ENCODE data around the gene CSNK1A1L.

Gene CSNK1A1L

DNA sequence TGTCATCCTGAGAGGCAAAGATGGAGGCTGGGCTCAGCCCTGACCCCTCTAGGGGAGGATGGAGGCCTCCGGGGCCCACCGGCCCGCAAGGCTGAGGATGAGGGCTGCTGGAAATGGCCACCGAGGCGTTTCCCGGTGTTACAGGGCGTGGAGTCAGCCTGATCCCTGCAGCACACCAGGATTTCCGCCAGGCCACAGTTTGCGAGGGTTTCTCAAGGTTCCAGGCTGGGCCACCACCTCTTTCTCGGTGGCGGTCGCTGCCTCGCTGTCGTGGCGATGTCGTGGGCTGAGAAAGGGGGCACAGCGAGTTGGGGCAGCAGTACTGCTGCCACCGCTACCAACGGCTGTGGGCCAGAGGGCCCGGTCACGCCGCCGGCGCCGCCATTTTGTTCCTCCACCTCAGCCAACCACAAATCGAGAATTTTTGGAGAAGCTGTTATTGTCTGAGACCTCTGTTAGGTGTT lies at the start of gene CSNK1A1L:
TSS of gene CSNK1A1L (minus strand) at position 414 of the 464 bp plus-strand sequence. CDS start at position 6, 408 bp downstream.
- no peak for DNase-seq

- no peak for DNase-seq
Measured at GRCh38 chr13:37149380-37149779, 43.9 kb upstream of the CSNK1A1L start.

GRCh38 chr13:37148501-37148900 lies 43.0 kb upstream of the CSNK1A1L start:
- no peak for DNase-seq

DNA sequence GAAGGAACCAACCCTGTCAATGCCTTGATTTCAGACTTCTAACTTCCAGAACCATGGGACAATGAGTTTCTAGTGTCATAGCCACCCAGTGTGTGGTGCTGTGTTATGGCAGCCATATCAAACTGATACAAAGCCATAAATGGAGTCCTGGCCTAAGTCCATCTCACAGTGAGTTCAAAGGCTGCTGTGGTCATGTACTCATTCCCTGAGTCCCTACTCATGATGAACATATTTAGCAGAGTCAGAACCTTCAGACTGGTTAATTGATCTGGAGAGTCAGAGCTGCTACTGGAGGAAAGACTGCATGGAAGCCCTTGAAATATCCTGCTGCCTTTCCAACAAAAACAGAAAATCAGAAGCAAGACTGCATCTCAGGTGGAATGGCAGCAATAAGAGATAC lies 39.2 kb upstream of the CSNK1A1L start:
- DNase-seq: no peak

DNA sequence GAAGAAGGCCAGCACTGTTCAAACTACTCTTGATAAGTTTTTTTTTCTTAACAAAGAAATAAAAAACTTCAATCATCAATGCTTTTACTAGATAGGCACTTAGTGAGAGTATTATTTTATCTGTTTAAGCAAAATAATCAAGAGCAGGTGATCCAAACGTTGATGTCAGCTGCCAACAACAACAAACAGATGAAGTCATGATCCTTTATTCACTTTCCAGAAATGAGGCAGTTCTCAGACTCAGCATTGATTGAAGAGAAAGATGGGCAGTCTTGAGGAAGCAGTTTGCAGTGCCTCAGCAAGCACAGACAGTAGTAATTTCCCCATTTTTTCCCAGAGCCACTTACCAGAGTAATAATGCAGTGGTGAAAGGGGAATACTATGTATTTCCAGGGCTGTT lies 38.4 kb upstream of the CSNK1A1L start:
- DNase-seq: no peak

- DNase-seq: no peak
Measured at GRCh38 chr13:37142877-37143276, 37.4 kb upstream of the CSNK1A1L start.

GRCh38 chr13:37141011-37141410 lies 35.5 kb upstream of the CSNK1A1L start:
- no peak for DNase-seq

DNA sequence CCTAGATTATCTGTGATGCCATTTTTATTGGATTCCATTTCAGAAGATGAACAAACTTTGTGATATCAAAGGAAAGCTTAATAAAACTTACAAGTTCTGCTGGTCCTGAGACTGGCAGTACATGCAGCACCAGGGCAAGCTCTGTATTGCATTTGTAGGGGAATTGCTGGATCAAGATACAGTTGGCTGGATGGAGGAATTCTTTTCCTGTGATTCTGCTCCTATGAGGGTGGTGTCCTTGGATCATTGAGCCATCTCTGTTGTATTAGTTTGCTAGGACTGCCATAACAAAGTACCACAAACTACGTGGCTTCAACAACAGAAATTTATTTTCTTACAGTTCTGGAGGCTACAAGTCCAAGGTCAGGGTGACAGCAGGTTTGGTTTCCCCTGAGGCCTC lies 33.9 kb upstream of the CSNK1A1L start:
- no peak for DNase-seq

- no peak for DNase-seq
Measured at GRCh38 chr13:37138926-37139325, 33.5 kb upstream of the CSNK1A1L start.

- DNase-seq: no peak
Measured at GRCh38 chr13:37138169-37138568, 32.7 kb upstream of the CSNK1A1L start.

DNA sequence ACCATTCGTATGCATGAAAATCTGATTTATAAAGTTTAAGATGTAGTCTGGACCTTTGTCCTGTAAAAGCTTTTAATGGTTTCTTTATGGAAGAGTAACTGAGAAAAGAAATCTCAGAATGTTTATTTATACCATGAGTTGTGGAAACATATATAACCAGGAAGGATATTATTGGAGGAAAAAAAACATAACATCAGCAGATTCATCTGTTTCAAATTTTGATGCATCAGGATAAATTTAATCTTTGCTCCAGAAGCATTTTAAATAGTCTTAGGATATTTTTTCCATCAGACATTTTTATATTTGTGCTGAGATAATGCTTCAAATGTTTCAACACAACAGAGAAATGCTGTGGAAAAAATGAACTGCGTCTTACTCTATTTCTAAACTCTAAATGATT lies 31.2 kb upstream of the CSNK1A1L start:
- no peak for DNase-seq

DNA sequence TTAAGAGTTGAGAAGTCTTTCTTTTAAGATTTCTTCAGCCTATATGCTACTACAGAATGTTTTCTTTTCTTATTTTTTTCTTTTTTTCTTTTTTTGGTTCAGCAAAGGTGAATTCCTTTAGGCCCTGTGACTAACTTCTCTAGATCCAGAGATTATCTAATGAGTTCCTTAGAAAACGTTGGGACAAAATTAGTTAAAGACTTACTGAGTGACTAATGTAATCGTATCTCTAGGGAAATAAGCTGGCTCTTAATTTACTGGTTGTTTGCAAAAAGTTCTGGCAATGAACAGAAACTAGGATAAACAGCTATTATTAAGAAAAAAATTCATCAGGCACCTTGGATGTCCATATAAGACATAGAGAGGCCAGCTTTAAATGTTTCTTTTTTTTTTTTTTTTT lies 30.7 kb upstream of the CSNK1A1L start:
- DNase-seq: no peak

DNA sequence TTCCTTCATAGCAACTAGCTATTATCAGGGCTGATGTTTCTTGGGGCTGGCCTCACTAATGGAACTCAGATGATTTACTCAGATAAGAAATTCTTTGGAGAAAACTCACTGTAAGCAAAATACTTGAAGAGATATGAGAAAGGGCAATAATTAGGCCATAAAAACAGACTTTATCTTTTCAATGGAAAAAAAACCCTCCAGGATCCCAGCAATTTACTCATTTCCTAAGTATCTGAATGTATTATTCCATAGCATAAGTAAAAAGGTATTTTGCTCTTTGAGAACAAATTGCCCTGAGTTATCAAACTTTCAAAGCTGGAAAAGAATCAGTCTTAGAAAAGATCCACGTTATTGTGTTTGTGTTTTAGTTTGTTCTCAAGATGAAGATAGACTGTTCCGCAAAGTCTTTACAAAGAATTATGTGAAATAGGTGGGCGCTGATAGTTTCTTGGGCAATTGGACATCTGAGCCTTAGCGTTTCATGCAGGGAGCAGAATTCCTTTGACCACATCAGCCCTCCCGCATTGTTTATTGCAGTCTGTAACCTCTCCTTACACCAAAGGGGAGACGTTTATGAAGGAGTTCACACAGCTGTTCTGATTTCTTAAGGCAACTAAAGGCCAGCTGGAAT lies 29.1 kb upstream of the CSNK1A1L start:
- no peak for DNase-seq

DNA sequence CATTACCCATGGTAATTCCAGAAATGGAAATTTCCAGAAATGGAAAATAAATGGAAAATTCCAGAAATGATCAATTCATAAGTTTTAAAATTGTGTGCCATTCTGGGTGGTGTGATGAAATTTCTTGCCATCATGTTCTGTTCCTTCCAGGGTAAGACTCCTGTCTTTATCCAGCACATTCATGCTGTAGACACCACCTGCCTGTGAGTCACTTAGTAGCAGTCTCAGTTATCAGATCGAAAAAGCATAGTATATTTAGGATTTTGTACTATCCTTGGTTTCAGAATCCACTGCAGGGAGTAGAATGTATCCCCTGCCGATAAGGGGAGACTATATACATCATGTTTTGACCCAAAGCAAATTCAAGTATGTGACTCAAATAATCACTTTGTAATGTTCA lies 26.7 kb upstream of the CSNK1A1L start:
- DNase-seq: no peak

GRCh38 chr13:37131092-37131491 lies 25.6 kb upstream of the CSNK1A1L start:
- no peak for DNase-seq

GRCh38 chr13:37129866-37130265 lies 24.4 kb upstream of the CSNK1A1L start:
- no peak for DNase-seq

GRCh38 chr13:37127691-37128241 lies 22.3 kb upstream of the CSNK1A1L start:
- peak; percentile 57 for DNase-seq

- DNase-seq: no peak
Measured at GRCh38 chr13:37123337-37123736, 17.9 kb upstream of the CSNK1A1L start.

GRCh38 chr13:37118016-37118415 lies 12.6 kb upstream of the CSNK1A1L start:
- DNase-seq: no peak

- DNase-seq: no peak
Measured at GRCh38 chr13:37114250-37114649, 8.8 kb upstream of the CSNK1A1L start.

- no peak for DNase-seq
Measured at GRCh38 chr13:37113534-37113933, 8.1 kb upstream of the CSNK1A1L start.

GRCh38 chr13:37109051-37109678 lies 3.7 kb upstream of the CSNK1A1L start:
- DNase-seq: peak; percentile 72

- DNase-seq: no peak
Measured at GRCh38 chr13:37107868-37108267, 2.4 kb upstream of the CSNK1A1L start.

DNA sequence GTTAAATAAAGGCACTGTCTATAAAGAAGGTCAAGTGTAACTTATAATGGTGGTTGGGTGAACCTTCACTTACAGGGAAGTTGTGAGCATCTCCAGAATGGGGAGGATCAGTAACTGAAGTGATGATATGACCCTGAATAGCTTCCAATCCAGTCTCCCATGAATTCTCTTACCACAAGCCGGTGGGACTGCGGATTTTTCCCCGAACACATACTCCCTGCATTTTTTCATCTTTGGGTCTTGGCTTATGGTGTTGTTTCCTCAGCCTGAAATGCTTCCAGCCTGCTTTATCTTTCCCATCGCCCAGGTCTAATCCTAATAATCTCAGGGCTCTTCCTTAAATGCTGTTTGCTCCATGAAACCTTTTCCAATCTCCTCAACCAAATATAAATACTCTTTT lies 2.0 kb upstream of the CSNK1A1L start:
- no peak for DNase-seq

DNA sequence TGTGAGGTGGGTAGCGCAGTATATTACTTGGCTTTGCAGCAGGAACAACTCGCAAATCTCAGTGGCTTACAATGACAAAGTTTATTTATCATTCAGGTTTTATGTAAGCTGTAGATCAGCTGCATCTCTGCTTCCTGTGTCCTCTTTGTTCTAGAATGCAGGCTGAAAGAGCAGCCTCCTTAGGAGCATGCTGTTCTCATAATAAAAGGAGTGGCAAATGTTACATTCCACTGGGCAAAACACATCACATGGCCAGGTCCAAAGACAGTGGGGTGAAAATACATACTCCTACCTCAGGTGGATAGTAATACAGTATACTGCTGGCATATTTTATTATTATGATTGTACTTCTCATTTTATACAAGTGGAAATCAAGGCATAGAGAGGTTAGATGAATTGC lies 1.2 kb upstream of the CSNK1A1L start:
- no peak for DNase-seq

Measured in midbrain (tissue), 1 donor.